Measurements from ENCODE around the gene P2RY2.

P2RY2 gene

GRCh38 chr11:73200256-73200655, 17.8 kb upstream of the P2RY2 start:
- H3K36me3 ChIP-seq (replicated peaks; ENCODE audit: insufficient read depth, low read length) = no peaks in the 10 kb centered on the region
- DNase-seq = no peak
- H3K79me2 ChIP-seq (ENCODE audit: low read length) = no peaks in the 10 kb centered on the region
- no peaks in the 10 kb centered on the region for H3K9me3 ChIP-seq (replicated peaks; ENCODE audit: insufficient read depth, low read length)
- no peaks in the 10 kb centered on the region for H3F3A ChIP-seq (ENCODE audit: insufficient read depth, low read length)
- H3K4me3 ChIP-seq (ENCODE audit: low read length) = no peak overlapping the region
- H3K9ac ChIP-seq (ENCODE audit: low read length) = no peak overlapping the region
- no peaks in the 10 kb centered on the region for H3K27me3 ChIP-seq (replicated peaks; ENCODE audit: insufficient read depth, low read length)
- no peaks in the 10 kb centered on the region for H3K9me2 ChIP-seq (replicated peaks; ENCODE audit: insufficient read depth, low read length)
- no peaks in the 10 kb centered on the region for H4K20me1 ChIP-seq (ENCODE audit: insufficient read depth, low read length)
- H3K4me1 ChIP-seq (ENCODE audit: low read length) = peaks cover 4% of the 10 kb centered on the region; the same call in 1 of the 2 replicates
- no peak overlapping the region for H2AFZ ChIP-seq (ENCODE audit: low read length)
- H3K4me2 ChIP-seq (ENCODE audit: low read depth, low read length) = no peak overlapping the region
- no peak overlapping the region for H3K27ac ChIP-seq (ENCODE audit: low read length)
- TF ChIP-seq EZH2 (optimal IDR thresholded peaks at IDR 0.05; ENCODE audit: low read depth, low read length) (no peak), CTCF (IDR thresholded peaks at IDR 0.05; ENCODE audit: low read length) (no peak), EZH2phosphoT487 (IDR thresholded peaks at IDR 0.05; ENCODE audit: low read length) (no peak)

GRCh38 chr11:73201249-73201648, 16.8 kb upstream of the P2RY2 start:
- Histone ChIP-seq H3K9me2 (replicated peaks; ENCODE audit: insufficient read depth, low read length) (no peaks in the 10 kb centered on the region), H3K4me3 (ENCODE audit: low read length) (no peak overlapping the region), H3K4me1 (ENCODE audit: low read length) (peaks cover 4% of the 10 kb centered on the region; the same call in 1 of the 2 replicates), H3K27me3 (replicated peaks; ENCODE audit: insufficient read depth, low read length) (no peaks in the 10 kb centered on the region), H3K9me3 (replicated peaks; ENCODE audit: insufficient read depth, low read length) (no peaks in the 10 kb centered on the region), H3K36me3 (replicated peaks; ENCODE audit: insufficient read depth, low read length) (no peaks in the 10 kb centered on the region), H4K20me1 (ENCODE audit: insufficient read depth, low read length) (no peaks in the 10 kb centered on the region), H3K9ac (ENCODE audit: low read length) (no peak overlapping the region), H3K79me2 (ENCODE audit: low read length) (no peaks in the 10 kb centered on the region), H2AFZ (ENCODE audit: low read length) (no peak overlapping the region), H3K4me2 (ENCODE audit: low read depth, low read length) (no peak overlapping the region), H3K27ac (ENCODE audit: low read length) (no peak overlapping the region), H3F3A (ENCODE audit: insufficient read depth, low read length) (no peaks in the 10 kb centered on the region)
- DNase-seq = no peak
- TF ChIP-seq CTCF (IDR thresholded peaks at IDR 0.05; ENCODE audit: low read length) (no peak), EZH2phosphoT487 (IDR thresholded peaks at IDR 0.05; ENCODE audit: low read length) (no peak), EZH2 (optimal IDR thresholded peaks at IDR 0.05; ENCODE audit: low read depth, low read length) (no peak)

- Histone ChIP-seq H4K20me1 (ENCODE audit: insufficient read depth, low read length) (no peaks in the 10 kb centered on the region), H3K9ac (ENCODE audit: low read length) (no peak overlapping the region), H3K4me2 (ENCODE audit: low read depth, low read length) (no peak overlapping the region), H2AFZ (ENCODE audit: low read length) (no peak overlapping the region), H3K79me2 (ENCODE audit: low read length) (no peaks in the 10 kb centered on the region), H3K27ac (ENCODE audit: low read length) (no peak overlapping the region), H3K4me3 (ENCODE audit: low read length) (no peak overlapping the region), H3K9me3 (replicated peaks; ENCODE audit: insufficient read depth, low read length) (no peaks in the 10 kb centered on the region), H3K36me3 (replicated peaks; ENCODE audit: insufficient read depth, low read length) (no peaks in the 10 kb centered on the region), H3K27me3 (replicated peaks; ENCODE audit: insufficient read depth, low read length) (no peaks in the 10 kb centered on the region), H3K9me2 (replicated peaks; ENCODE audit: insufficient read depth, low read length) (no peaks in the 10 kb centered on the region), H3K4me1 (ENCODE audit: low read length) (peaks cover 4% of the 10 kb centered on the region; the same call in 1 of the 2 replicates), H3F3A (ENCODE audit: insufficient read depth, low read length) (no peaks in the 10 kb centered on the region)
- DNase-seq = no peak
- TF ChIP-seq EZH2phosphoT487 (IDR thresholded peaks at IDR 0.05; ENCODE audit: low read length) = no peak
- TF ChIP-seq EZH2 (optimal IDR thresholded peaks at IDR 0.05; ENCODE audit: low read depth, low read length) = no peak
- no peak for TF ChIP-seq CTCF (IDR thresholded peaks at IDR 0.05; ENCODE audit: low read length)
Observed at GRCh38 chr11:73201888-73202780, 15.9 kb upstream of the P2RY2 start.
